ENCODE measurements around the gene AKAP8L. TPM values are rescaled to one million over a fixed set of nuclear protein-coding genes. Genes with fewer than 3 reads are reported as not detected.

AKAP8L gene
- total and polyA plus RNA-seq, 2 donors from 2014 or later: 44.3 to 122 TPM

GRCh38 chr19:15394426-15394825 lies 24.4 kb downstream of the AKAP8L start:
- intact Hi-C loops (cut with DNase I): no loop called here
- FAIRE-seq: no peak
- H3K27me3 ChIP-seq (ENCODE audit: control insufficient read depth, insufficient read depth, low read length): no peaks in the 10 kb centered on the region
- no peak for DNase-seq
- no peak overlapping the region for H3K27ac ChIP-seq (ENCODE audit: low read depth in 2 of 2, low read length in 2 of 2)
- H3K36me3 ChIP-seq (ENCODE audit: control insufficient read depth in 2 of 3, insufficient read depth in 3 of 3, low read length in 3 of 3): peaks cover 9 to 30% (median 30%) of the 10 kb centered on the region in 3 donors
- H3K4me1 ChIP-seq (ENCODE audit: control insufficient read depth in 2 of 3, insufficient read depth in 2 of 3, low read depth in 1 of 3, low read length in 3 of 3): no peaks in the 10 kb centered on the region
- H3K9me3 ChIP-seq (ENCODE audit: control insufficient read depth in 2 of 3, insufficient read depth in 1 of 3, low read length in 3 of 3): no peaks in the 10 kb centered on the region
- TF ChIP-seq, protein P1, sequence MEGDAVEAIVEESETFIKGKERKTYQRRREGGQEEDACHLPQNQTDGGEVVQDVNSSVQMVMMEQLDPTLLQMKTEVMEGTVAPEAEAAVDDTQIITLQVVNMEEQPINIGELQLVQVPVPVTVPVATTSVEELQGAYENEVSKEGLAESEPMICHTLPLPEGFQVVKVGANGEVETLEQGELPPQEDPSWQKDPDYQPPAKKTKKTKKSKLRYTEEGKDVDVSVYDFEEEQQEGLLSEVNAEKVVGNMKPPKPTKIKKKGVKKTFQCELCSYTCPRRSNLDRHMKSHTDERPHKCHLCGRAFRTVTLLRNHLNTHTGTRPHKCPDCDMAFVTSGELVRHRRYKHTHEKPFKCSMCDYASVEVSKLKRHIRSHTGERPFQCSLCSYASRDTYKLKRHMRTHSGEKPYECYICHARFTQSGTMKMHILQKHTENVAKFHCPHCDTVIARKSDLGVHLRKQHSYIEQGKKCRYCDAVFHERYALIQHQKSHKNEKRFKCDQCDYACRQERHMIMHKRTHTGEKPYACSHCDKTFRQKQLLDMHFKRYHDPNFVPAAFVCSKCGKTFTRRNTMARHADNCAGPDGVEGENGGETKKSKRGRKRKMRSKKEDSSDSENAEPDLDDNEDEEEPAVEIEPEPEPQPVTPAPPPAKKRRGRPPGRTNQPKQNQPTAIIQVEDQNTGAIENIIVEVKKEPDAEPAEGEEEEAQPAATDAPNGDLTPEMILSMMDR (IDR thresholded peaks at IDR 0.05; ENCODE audit: borderline replicate concordance, extremely low read depth, insufficient read depth): no peak
- H3K9ac ChIP-seq (ENCODE audit: low read length in 3 of 3): no peak overlapping the region
- H3K4me3 ChIP-seq (ENCODE audit: low read length in 3 of 3): no peak overlapping the region

- no peaks in the 10 kb centered on the region for H3K9me3 ChIP-seq (ENCODE audit: control insufficient read depth in 2 of 3, insufficient read depth in 1 of 3, low read length in 3 of 3)
- DNase-seq (no peak), FAIRE-seq (no peak)
- TF ChIP-seq, protein P1 (IDR thresholded peaks at IDR 0.05; ENCODE audit: borderline replicate concordance, extremely low read depth, insufficient read depth): no peak
- H3K4me1 ChIP-seq (ENCODE audit: control insufficient read depth in 2 of 3, insufficient read depth in 2 of 3, low read depth in 1 of 3, low read length in 3 of 3): no peaks in the 10 kb centered on the region
- intact Hi-C loops (cut with DNase I): no loop called here
- no peak overlapping the region for H3K27ac ChIP-seq (ENCODE audit: low read depth in 2 of 2, low read length in 2 of 2)
- H3K36me3 ChIP-seq (ENCODE audit: control insufficient read depth in 2 of 3, insufficient read depth in 3 of 3, low read length in 3 of 3): peaks cover 9 to 28% (median 27%) of the 10 kb centered on the region in 3 donors
- no peak overlapping the region for H3K4me3 ChIP-seq (ENCODE audit: low read length in 3 of 3)
- H3K9ac ChIP-seq (ENCODE audit: low read length in 3 of 3): no peak overlapping the region
- no peaks in the 10 kb centered on the region for H3K27me3 ChIP-seq (ENCODE audit: control insufficient read depth, insufficient read depth, low read length)
Measured at GRCh38 chr19:15393963-15394362, 24.8 kb downstream of the AKAP8L start.

- no peak for FAIRE-seq
- Histone ChIP-seq H3K36me3 (ENCODE audit: control insufficient read depth in 2 of 3, insufficient read depth in 3 of 3, low read length in 3 of 3) (peaks cover 5 to 7% (median 7%) of the 10 kb centered on the region in 3 donors), H3K4me3 (ENCODE audit: low read length in 3 of 3) (no peak overlapping the region), H3K27ac (ENCODE audit: low read depth in 2 of 2, low read length in 2 of 2) (no peak overlapping the region), H3K27me3 (ENCODE audit: control insufficient read depth, insufficient read depth, low read length) (no peaks in the 10 kb centered on the region), H3K9me3 (ENCODE audit: control insufficient read depth in 2 of 3, insufficient read depth in 1 of 3, low read length in 3 of 3) (no peaks in the 10 kb centered on the region), H3K4me1 (ENCODE audit: control insufficient read depth in 2 of 3, insufficient read depth in 2 of 3, low read depth in 1 of 3, low read length in 3 of 3) (no peaks in the 10 kb centered on the region), H3K9ac (ENCODE audit: low read length in 3 of 3) (no peak overlapping the region)
- no peak for DNase-seq
- TF ChIP-seq, protein P1 (IDR thresholded peaks at IDR 0.05; ENCODE audit: borderline replicate concordance, extremely low read depth, insufficient read depth): no peak
- intact Hi-C loops (cut with DNase I): no loop called here
Measured at GRCh38 chr19:15390814-15391213, 28.0 kb downstream of the AKAP8L start.

DNA sequence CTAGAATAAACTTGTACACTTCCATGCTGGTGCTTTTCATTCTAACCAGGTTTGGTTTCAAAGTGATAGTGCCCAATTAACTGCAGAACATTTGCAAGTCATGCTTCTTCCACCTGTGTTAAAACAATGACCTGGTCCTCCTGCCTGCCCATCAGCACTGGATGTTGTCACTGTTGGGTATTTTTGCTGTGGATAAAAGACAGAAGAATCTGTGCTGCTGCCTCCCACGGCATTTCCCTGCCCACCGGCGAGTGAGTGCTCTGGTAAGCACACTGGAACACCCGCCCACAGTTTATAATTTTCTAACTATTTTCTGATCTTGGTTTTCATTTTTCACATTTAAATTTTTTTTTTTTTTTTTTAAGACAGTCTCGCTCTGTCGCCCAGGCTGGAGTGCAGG lies 36.9 kb downstream of the AKAP8L start:
- peaks cover 0 to 3% (median 2%) of the 10 kb centered on the region in 3 donors for H3K36me3 ChIP-seq (ENCODE audit: control insufficient read depth in 2 of 3, insufficient read depth in 3 of 3, low read length in 3 of 3)
- no peak overlapping the region for H3K27ac ChIP-seq (ENCODE audit: low read depth in 2 of 2, low read length in 2 of 2)
- H3K9ac ChIP-seq (ENCODE audit: low read length in 3 of 3): no peak overlapping the region
- no peak overlapping the region for H3K4me3 ChIP-seq (ENCODE audit: low read length in 3 of 3)
- no peaks in the 10 kb centered on the region for H3K27me3 ChIP-seq (ENCODE audit: control insufficient read depth, insufficient read depth, low read length)
- intact Hi-C loops (cut with DNase I): no loop called here
- TF ChIP-seq, protein P1 (IDR thresholded peaks at IDR 0.05; ENCODE audit: borderline replicate concordance, extremely low read depth, insufficient read depth): no peak
- peaks cover 0 to 17% (median 4%) of the 10 kb centered on the region in 3 donors for H3K4me1 ChIP-seq (ENCODE audit: control insufficient read depth in 2 of 3, insufficient read depth in 2 of 3, low read depth in 1 of 3, low read length in 3 of 3)
- DNase-seq: no peak
- FAIRE-seq: no peak
- H3K9me3 ChIP-seq (ENCODE audit: control insufficient read depth in 2 of 3, insufficient read depth in 1 of 3, low read length in 3 of 3): no peaks in the 10 kb centered on the region
